Measurements from ENCODE around the gene FANCC. TPM values are rescaled to one million over a fixed set of nuclear protein-coding genes. Genes with fewer than 3 reads are reported as not detected.

Gene FANCC
- total RNA-seq, 1 donor from 2014 or later = 22.9 TPM

- H3K9me3 Mint-ChIP-seq (ENCODE audit: unreplicated experiment) = peaks cover 4% of the 10 kb centered on the region
- TF ChIP-seq CTCF (IDR thresholded peaks at IDR 0.05; ENCODE audit: partially characterized antibody, unreplicated experiment) = no peak
- no peak overlapping the region for H3K4me3 Mint-ChIP-seq (ENCODE audit: unreplicated experiment)
- H3K36me3 Mint-ChIP-seq (ENCODE audit: unreplicated experiment) = peaks cover 8% of the 10 kb centered on the region
- no peak for DNase-seq
- peaks cover 4% of the 10 kb centered on the region for H3K4me1 Mint-ChIP-seq (ENCODE audit: low read depth, unreplicated experiment)
- no peak overlapping the region for H3K27ac Mint-ChIP-seq (ENCODE audit: unreplicated experiment)
- peaks cover 5% of the 10 kb centered on the region for H3K27me3 Mint-ChIP-seq (ENCODE audit: unreplicated experiment)
Observed at GRCh38 chr9:95193480-95193879, 124.0 kb downstream of the FANCC start.

- DNase-seq = no peak
- TF ChIP-seq CTCF (IDR thresholded peaks at IDR 0.05; ENCODE audit: partially characterized antibody, unreplicated experiment) = peak; percentile 29
- peaks cover 4% of the 10 kb centered on the region for H3K9me3 Mint-ChIP-seq (ENCODE audit: unreplicated experiment)
- peaks cover 5% of the 10 kb centered on the region for H3K27me3 Mint-ChIP-seq (ENCODE audit: unreplicated experiment)
- peaks cover 4% of the 10 kb centered on the region for H3K4me1 Mint-ChIP-seq (ENCODE audit: low read depth, unreplicated experiment)
- H3K4me3 Mint-ChIP-seq (ENCODE audit: unreplicated experiment) = no peak overlapping the region
- no peak overlapping the region for H3K27ac Mint-ChIP-seq (ENCODE audit: unreplicated experiment)
- H3K36me3 Mint-ChIP-seq (ENCODE audit: unreplicated experiment) = peaks cover 8% of the 10 kb centered on the region
Observed at GRCh38 chr9:95193067-95193466, 124.4 kb downstream of the FANCC start.

- H3K4me1 Mint-ChIP-seq (ENCODE audit: low read depth, unreplicated experiment) = peaks cover 4% of the 10 kb centered on the region
- no peak overlapping the region for H3K4me3 Mint-ChIP-seq (ENCODE audit: unreplicated experiment)
- H3K27me3 Mint-ChIP-seq (ENCODE audit: unreplicated experiment) = peaks cover 5% of the 10 kb centered on the region
- peaks cover 4% of the 10 kb centered on the region for H3K9me3 Mint-ChIP-seq (ENCODE audit: unreplicated experiment)
- H3K27ac Mint-ChIP-seq (ENCODE audit: unreplicated experiment) = no peak overlapping the region
- no peak for TF ChIP-seq CTCF (IDR thresholded peaks at IDR 0.05; ENCODE audit: partially characterized antibody, unreplicated experiment)
- H3K36me3 Mint-ChIP-seq (ENCODE audit: unreplicated experiment) = peaks cover 8% of the 10 kb centered on the region
- DNase-seq = no peak
Observed at GRCh38 chr9:95192631-95193030, 124.9 kb downstream of the FANCC start.

- H3K9me3 Mint-ChIP-seq (ENCODE audit: unreplicated experiment) = peaks cover 4% of the 10 kb centered on the region
- TF ChIP-seq CTCF (IDR thresholded peaks at IDR 0.05; ENCODE audit: partially characterized antibody, unreplicated experiment) = no peak
- peaks cover 8% of the 10 kb centered on the region for H3K36me3 Mint-ChIP-seq (ENCODE audit: unreplicated experiment)
- no peak overlapping the region for H3K27ac Mint-ChIP-seq (ENCODE audit: unreplicated experiment)
- peaks cover 5% of the 10 kb centered on the region for H3K27me3 Mint-ChIP-seq (ENCODE audit: unreplicated experiment)
- no peak for DNase-seq
- no peak overlapping the region for H3K4me3 Mint-ChIP-seq (ENCODE audit: unreplicated experiment)
- peaks cover 4% of the 10 kb centered on the region for H3K4me1 Mint-ChIP-seq (ENCODE audit: low read depth, unreplicated experiment)
Observed at GRCh38 chr9:95190413-95190812, 127.1 kb downstream of the FANCC start.

GRCh38 chr9:95189251-95190098 lies 128.0 kb downstream of the FANCC start:
- Mint-ChIP-seq H3K4me3 (ENCODE audit: unreplicated experiment) (no peak overlapping the region), H3K4me1 (ENCODE audit: low read depth, unreplicated experiment) (peaks cover 4% of the 10 kb centered on the region), H3K27me3 (ENCODE audit: unreplicated experiment) (peaks cover 2% of the 10 kb centered on the region), H3K36me3 (ENCODE audit: unreplicated experiment) (peaks cover 8% of the 10 kb centered on the region), H3K9me3 (ENCODE audit: unreplicated experiment) (peaks cover 2% of the 10 kb centered on the region), H3K27ac (ENCODE audit: unreplicated experiment) (no peak overlapping the region)
- no peak for DNase-seq
- TF ChIP-seq CTCF (IDR thresholded peaks at IDR 0.05; ENCODE audit: partially characterized antibody, unreplicated experiment) = no peak
